MM.1S (cell line): ENCODE data around the gene OTX1.

ENCODE experiments used
- DNase-seq: peaks from one replicate; pipeline ENCODE4 v3.0.0-alpha.2; 2015
- H2AFZ ChIP-seq: fragments of 300-600 bp; sonication (generic); 2 replicates; pipeline ENCODE4 v1.6.0; 2016; ENCODE audit warnings: antibody characterized with exemption, low read length
- H3F3A ChIP-seq: fragments of 300-600 bp; sonication (generic); 2 replicates; pipeline ENCODE4 v1.6.1; 2016; ENCODE audit warnings: mild to moderate bottlenecking, antibody characterized with exemption, low read length, moderate library complexity, mixed read lengths; ENCODE audit not compliant: insufficient read depth
- H3K27ac ChIP-seq: fragments of 300-600 bp; sonication (generic); 2 replicates; pipeline ENCODE4 v1.5.1; 2016; ENCODE audit warnings: mild to moderate bottlenecking, low read length
- H3K27me3 ChIP-seq: fragments of 300-600 bp; sonication (generic); replicated peaks from 2 replicates; pipeline ENCODE4 v1.6.0; 2016; ENCODE audit warnings: low read length; ENCODE audit not compliant: insufficient read depth
- H3K36me3 ChIP-seq: fragments of 300-600 bp; sonication (generic); replicated peaks from 2 replicates; pipeline ENCODE4 v1.6.1; 2016; ENCODE audit warnings: mild to moderate bottlenecking, low read length, mixed read lengths; ENCODE audit not compliant: insufficient read depth
- H3K4me1 ChIP-seq: fragments of 300-600 bp; sonication (generic); 2 replicates; pipeline ENCODE4 v1.6.1; 2016; ENCODE audit warnings: low read length, mixed read lengths
- H3K4me2 ChIP-seq: fragments of 300-600 bp; sonication (generic); 2 replicates; pipeline ENCODE4 v1.6.0; 2016; ENCODE audit warnings: low read depth, low read length
- H3K4me3 ChIP-seq: fragments of 300-600 bp; sonication (generic); 2 replicates; pipeline ENCODE4 v1.5.1; 2016; ENCODE audit warnings: low read length, mixed read lengths
- H3K79me2 ChIP-seq: fragments of 300-600 bp; sonication (generic); 2 replicates; pipeline ENCODE4 v1.6.1; 2016; ENCODE audit warnings: mixed run types, low read length, mixed read lengths
- H3K9ac ChIP-seq: fragments of 300-600 bp; sonication (generic); 2 replicates; pipeline ENCODE4 v1.6.1; 2016; ENCODE audit warnings: low read length, mixed read lengths
- H3K9me2 ChIP-seq: fragments of 300-600 bp; sonication (generic); replicated peaks from 2 replicates; pipeline ENCODE4 v1.6.1; 2016; ENCODE audit warnings: mild to moderate bottlenecking, low read length, mixed read lengths; ENCODE audit not compliant: insufficient read depth
- H3K9me3 ChIP-seq: fragments of 300-600 bp; sonication (generic); replicated peaks from 2 replicates; pipeline ENCODE4 v1.6.1; 2016; ENCODE audit warnings: mild to moderate bottlenecking, low read length, mixed read lengths; ENCODE audit not compliant: insufficient read depth
- H4K20me1 ChIP-seq: fragments of 300-600 bp; sonication (generic); 2 replicates; pipeline ENCODE4 v1.6.1; 2016; ENCODE audit warnings: mild to moderate bottlenecking, low read length, moderate library complexity, mixed read lengths; ENCODE audit not compliant: insufficient read depth
- CTCF ChIP-seq: fragments of 300-600 bp; sonication (generic); IDR thresholded peaks from 2 replicates; pipeline ENCODE4 v1.5.1; 2016; ENCODE audit warnings: antibody characterized with exemption, low read length, mixed read lengths
- EZH2 ChIP-seq: fragments of 300-600 bp; sonication (generic); optimal IDR thresholded peaks from 2 replicates; pipeline ENCODE3; 2017; ENCODE audit warnings: low read depth, mild to moderate bottlenecking, antibody characterized with exemption, low read length, mixed read lengths
- EZH2phosphoT487 ChIP-seq: fragments of 300-600 bp; sonication (generic); IDR thresholded peaks from 2 replicates; pipeline ENCODE4 v1.6.1; 2018; ENCODE audit warnings: antibody characterized with exemption, low read length

Gene OTX1

GRCh38 chr2:63038034-63038433 lies 12.6 kb upstream of the OTX1 start:
- no peaks in the 10 kb centered on the region for H3K9me2 ChIP-seq
- H4K20me1 ChIP-seq: no peaks in the 10 kb centered on the region
- H3K79me2 ChIP-seq: no peaks in the 10 kb centered on the region
- H3K9ac ChIP-seq: no peak overlapping the region
- H3K4me1 ChIP-seq: no peaks in the 10 kb centered on the region
- H3K36me3 ChIP-seq: no peaks in the 10 kb centered on the region
- H3K9me3 ChIP-seq: no peaks in the 10 kb centered on the region
- no peak overlapping the region for H3K27ac ChIP-seq
- H2AFZ ChIP-seq: no peak overlapping the region
- H3K27me3 ChIP-seq: no peaks in the 10 kb centered on the region
- H3F3A ChIP-seq: no peaks in the 10 kb centered on the region
- DNase-seq: no peak
- H3K4me3 ChIP-seq: no peak overlapping the region
- TF ChIP-seq CTCF (no peak), EZH2 (no peak), EZH2phosphoT487 (no peak)
- H3K4me2 ChIP-seq: no peak overlapping the region

GRCh38 chr2:63040586-63040985 lies 10.0 kb upstream of the OTX1 start:
- Histone ChIP-seq H4K20me1 (no peaks in the 10 kb centered on the region), H3K9me2 (no peaks in the 10 kb centered on the region), H3K27me3 (no peaks in the 10 kb centered on the region), H2AFZ (no peak overlapping the region), H3K79me2 (no peaks in the 10 kb centered on the region), H3K9me3 (no peaks in the 10 kb centered on the region), H3K4me3 (no peak overlapping the region), H3K27ac (no peak overlapping the region), H3F3A (no peaks in the 10 kb centered on the region), H3K9ac (no peak overlapping the region), H3K36me3 (no peaks in the 10 kb centered on the region), H3K4me2 (no peak overlapping the region), H3K4me1 (no peaks in the 10 kb centered on the region)
- DNase-seq: no peak
- no peak for TF ChIP-seq CTCF
- TF ChIP-seq EZH2: no peak
- TF ChIP-seq EZH2phosphoT487: no peak

GRCh38 chr2:63041592-63041991 lies 9.0 kb upstream of the OTX1 start:
- H3K27me3 ChIP-seq: no peaks in the 10 kb centered on the region
- H3K4me1 ChIP-seq: no peaks in the 10 kb centered on the region
- no peak overlapping the region for H3K4me2 ChIP-seq
- no peaks in the 10 kb centered on the region for H4K20me1 ChIP-seq
- no peaks in the 10 kb centered on the region for H3K9me3 ChIP-seq
- no peak for TF ChIP-seq EZH2phosphoT487
- no peak for TF ChIP-seq EZH2
- no peak for TF ChIP-seq CTCF
- H3K9me2 ChIP-seq: no peaks in the 10 kb centered on the region
- no peaks in the 10 kb centered on the region for H3K79me2 ChIP-seq
- no peaks in the 10 kb centered on the region for H3F3A ChIP-seq
- no peak overlapping the region for H3K4me3 ChIP-seq
- H3K9ac ChIP-seq: no peak overlapping the region
- no peaks in the 10 kb centered on the region for H3K36me3 ChIP-seq
- no peak overlapping the region for H2AFZ ChIP-seq
- DNase-seq: no peak
- no peak overlapping the region for H3K27ac ChIP-seq
